GM19455 (cell line): ENCODE data around the gene GOLGA8T.
"Not testable (repeated sequence)": the region's sequence is repeated elsewhere in the genome, so short reads cannot be mapped to it uniquely, and the experiment has no call there.

ENCODE experiments used
- ATAC-seq: cut with Tn5 transposase; IDR thresholded peaks from one replicate; pipeline ENCODE4 v1.9.1; 2021; ENCODE audit not compliant: unreplicated experiment

GOLGA8T gene

DNA sequence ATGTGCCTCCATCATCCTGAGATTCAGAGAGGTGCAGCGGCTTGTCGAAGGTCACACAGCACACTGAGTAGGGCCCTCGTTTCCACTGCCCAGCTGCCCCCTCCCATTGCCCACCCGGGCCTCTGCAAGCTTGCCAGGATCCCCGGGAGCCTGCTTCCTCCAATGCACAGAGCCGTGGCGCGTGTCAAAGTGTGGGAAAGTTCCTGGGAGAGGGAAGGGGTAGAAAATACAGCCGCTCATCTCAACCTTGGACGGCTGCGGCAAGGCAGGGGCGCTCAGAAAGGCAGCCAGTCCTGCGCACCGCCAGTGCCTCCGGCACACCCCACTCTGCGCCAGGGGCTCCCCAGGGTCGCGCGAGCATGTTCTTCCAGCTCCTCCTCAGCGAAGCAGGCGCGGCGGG lies 56.3 kb downstream of the GOLGA8T start:
- ATAC-seq, result not testable (repeated sequence)

DNA sequence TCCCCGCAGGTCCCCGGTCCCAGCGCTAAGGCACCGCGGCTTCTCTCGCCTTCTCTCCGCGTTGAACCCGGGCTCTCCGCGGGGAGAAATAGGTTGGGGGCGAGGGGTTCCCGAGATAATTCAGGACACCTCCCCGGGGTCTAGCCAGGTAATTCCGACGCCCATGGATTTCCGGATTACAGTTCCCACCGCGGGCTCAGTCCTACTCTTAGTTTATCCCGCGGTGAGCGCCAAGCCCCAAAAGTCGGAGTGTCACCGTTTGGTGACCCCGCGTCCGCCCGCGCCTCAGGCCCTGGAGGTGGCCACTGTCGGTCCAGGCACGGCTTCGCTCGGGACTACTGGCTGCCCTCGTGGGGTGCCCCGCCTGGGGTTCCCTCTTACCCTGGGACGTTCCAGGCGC lies 56.8 kb downstream of the GOLGA8T start:
- ATAC-seq, result not testable (repeated sequence)

GRCh38 chr15:30192119-30192745 lies 57.4 kb downstream of the GOLGA8T start:
- not testable (repeated sequence) for ATAC-seq

- ATAC-seq, result not testable (repeated sequence)
Observed at GRCh38 chr15:30192892-30193291, 58.0 kb downstream of the GOLGA8T start.
